ENCODE data around the gene EEF1AKMT4.
A peak's percentile ranks its signal among the peaks of the same experiment; 100 is the strongest.

DNA sequence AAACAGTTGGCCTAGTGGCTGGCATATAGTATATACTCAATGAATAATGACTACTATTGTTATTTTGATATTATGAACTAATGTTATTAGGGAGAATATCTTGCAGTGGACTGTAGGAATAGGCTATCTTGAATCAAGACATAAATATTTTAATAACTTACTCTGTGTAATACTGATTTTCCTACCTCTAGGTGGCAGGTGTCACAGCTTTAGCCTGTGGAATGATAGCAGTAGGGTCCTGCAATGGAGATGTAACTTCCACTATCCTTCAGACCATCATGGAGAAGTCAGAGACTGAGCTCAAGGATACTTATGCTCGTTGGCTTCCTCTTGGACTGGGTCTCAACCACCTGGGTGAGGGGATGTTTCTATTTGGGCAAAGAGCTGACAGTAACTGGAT, 56.1 kb downstream of the EEF1AKMT4 start:
- TF ChIP-seq, protein P1, sequence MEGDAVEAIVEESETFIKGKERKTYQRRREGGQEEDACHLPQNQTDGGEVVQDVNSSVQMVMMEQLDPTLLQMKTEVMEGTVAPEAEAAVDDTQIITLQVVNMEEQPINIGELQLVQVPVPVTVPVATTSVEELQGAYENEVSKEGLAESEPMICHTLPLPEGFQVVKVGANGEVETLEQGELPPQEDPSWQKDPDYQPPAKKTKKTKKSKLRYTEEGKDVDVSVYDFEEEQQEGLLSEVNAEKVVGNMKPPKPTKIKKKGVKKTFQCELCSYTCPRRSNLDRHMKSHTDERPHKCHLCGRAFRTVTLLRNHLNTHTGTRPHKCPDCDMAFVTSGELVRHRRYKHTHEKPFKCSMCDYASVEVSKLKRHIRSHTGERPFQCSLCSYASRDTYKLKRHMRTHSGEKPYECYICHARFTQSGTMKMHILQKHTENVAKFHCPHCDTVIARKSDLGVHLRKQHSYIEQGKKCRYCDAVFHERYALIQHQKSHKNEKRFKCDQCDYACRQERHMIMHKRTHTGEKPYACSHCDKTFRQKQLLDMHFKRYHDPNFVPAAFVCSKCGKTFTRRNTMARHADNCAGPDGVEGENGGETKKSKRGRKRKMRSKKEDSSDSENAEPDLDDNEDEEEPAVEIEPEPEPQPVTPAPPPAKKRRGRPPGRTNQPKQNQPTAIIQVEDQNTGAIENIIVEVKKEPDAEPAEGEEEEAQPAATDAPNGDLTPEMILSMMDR (IDR thresholded peaks at IDR 0.05) = peak; percentile 16 to 39 (median 30)
- TF ChIP-seq POLR2A (IDR thresholded peaks at IDR 0.05) = no peak
